H1 (cell line): ENCODE data around the gene AGO3. TPM values are rescaled to one million over a fixed set of nuclear protein-coding genes. Genes with fewer than 3 reads are reported as not detected.

Experiments used
- CTCF ChIA-PET: fragments of 300-600 bp; sonication (Branson Sonifier 250); formaldehyde crosslinking; loops from one replicate; lab custom pipeline; 2021; ENCODE audit not compliant: partially characterized antibody; lab: Charles Lee
- POLR2A ChIA-PET: fragments of 300-600 bp; sonication (Branson Sonifier 250); formaldehyde crosslinking; loops from one replicate; lab custom pipeline; 2021; ENCODE audit warnings: inconsistent platforms; ENCODE audit not compliant: partially characterized antibody; lab: Charles Lee
- DNase-seq, 2 experiments: peaks; one replicate each; pipeline versions ENCODE4 v3.0.0 to v3.0.0-alpha.2; 2010 to 2022; ENCODE audit warnings: low spot score in 2 of 2, low read depth in 1 of 2, mixed read lengths in 1 of 2
- FAIRE-seq: peaks from 2 replicates; lab custom pipeline; 2011; peaks lifted over from hg19 to GRCh38; lab: Jason Lieb, UNC
- H2AFZ ChIP-seq: 2 replicates; pipeline ENCODE4 v1.8.1; 2012; ENCODE audit warnings: low read length, inconsistent platforms
- H2AK5ac ChIP-seq: 2 replicates; pipeline ENCODE4 v1.6.1; 2013; ENCODE audit warnings: low read depth, low read length
- H2BK120ac ChIP-seq: replicated peaks from 2 replicates; pipeline ENCODE3; 2013; ENCODE audit warnings: low read depth, low read length, inconsistent platforms
- H2BK12ac ChIP-seq: 2 replicates; pipeline ENCODE4 v1.6.1; 2013; ENCODE audit warnings: low read depth, low read length
- H2BK15ac ChIP-seq: 2 replicates; pipeline ENCODE4 v1.6.1; 2013; ENCODE audit warnings: low read length
- H2BK20ac ChIP-seq: 2 replicates; pipeline ENCODE4 v1.6.1; 2013; ENCODE audit warnings: low read length
- H2BK5ac ChIP-seq: 2 replicates; pipeline ENCODE4 v1.6.1; 2013; ENCODE audit warnings: low read depth, low read length
- H3K14ac ChIP-seq: 2 replicates; pipeline ENCODE4 v1.6.1; 2013; ENCODE audit warnings: inconsistent platforms; ENCODE audit not compliant: insufficient read length
- H3K18ac ChIP-seq: 2 replicates; pipeline ENCODE4 v1.6.1; 2013; ENCODE audit warnings: low read length; ENCODE audit errors: extremely low read depth
- H3K23ac ChIP-seq: 2 replicates; pipeline ENCODE4 v1.6.1; 2013; ENCODE audit warnings: inconsistent platforms; ENCODE audit not compliant: insufficient read length
- H3K23me2 ChIP-seq: 2 replicates; pipeline ENCODE4 v1.6.1; 2013; ENCODE audit warnings: low read depth, low read length
- H3K27ac ChIP-seq: 2 replicates; pipeline ENCODE4 v1.6.1; 2011; ENCODE audit warnings: low read depth, low read length, inconsistent platforms
- H3K27me3 ChIP-seq, 4 experiments: replicated peaks in 1 of 4; 1 replicate in 1 of 4; 2 replicates in 3 of 4; pipeline versions ENCODE4 v1.6.1 to v1.8.1; 2011 to 2013; ENCODE audit warnings: low read length in 3 of 4, mild to moderate bottlenecking in 3 of 4, inconsistent platforms in 2 of 4, mixed read lengths in 2 of 4, moderate library complexity in 1 of 4; ENCODE audit not compliant: control insufficient read depth in 3 of 4, insufficient read depth in 3 of 4; ENCODE audit errors: extremely low read depth in 1 of 4
- H3K36me3 ChIP-seq, 4 experiments: 2 replicates each; pipeline versions ENCODE4 v1.6.1 to v1.8.1; 2011 to 2013; ENCODE audit warnings: mild to moderate bottlenecking in 4 of 4, low read length in 3 of 4, moderate library complexity in 2 of 4, control low read depth in 1 of 4, inconsistent platforms in 1 of 4; ENCODE audit not compliant: insufficient read depth in 4 of 4, control insufficient read depth in 2 of 4
- H3K4ac ChIP-seq: replicated peaks from 2 replicates; pipeline ENCODE3; 2013; ENCODE audit warnings: low read length, low read depth, mixed read lengths, inconsistent platforms; ENCODE audit not compliant: insufficient read length
- H3K4me1 ChIP-seq, 4 experiments: replicated peaks in 1 of 4; 1 replicate in 1 of 4; 2 replicates in 3 of 4; pipeline versions ENCODE4 v1.6.1 to v1.8.1; 2011 to 2013; ENCODE audit warnings: low read length in 3 of 4, inconsistent platforms in 2 of 4, mixed read lengths in 1 of 4; ENCODE audit not compliant: insufficient read depth in 4 of 4, control insufficient read depth in 3 of 4
- H3K4me2 ChIP-seq, 2 experiments: 2 replicates each; pipeline versions ENCODE4 v1.6.1 to v1.8.1; 2011 to 2013; ENCODE audit warnings: low read depth in 2 of 2, low read length in 2 of 2, control low read depth in 1 of 2, inconsistent platforms in 1 of 2, mild to moderate bottlenecking in 1 of 2; ENCODE audit not compliant: insufficient read depth in 1 of 2
- H3K4me3 ChIP-seq, 4 experiments: fragments of 200-600, 300-600 bp in 1 of 4; sonication (generic), shearing (Covaris generic), sonication (Bioruptor Twin) in 1 of 4; 2 replicates each; pipeline versions ENCODE4 v1.5.1 to v1.8.1; 2011 to 2016; ENCODE audit warnings: low read length in 4 of 4, low read depth in 3 of 4, control low read depth in 2 of 4, inconsistent platforms in 2 of 4, mild to moderate bottlenecking in 2 of 4, mixed read lengths in 1 of 4, moderate library complexity in 1 of 4; ENCODE audit not compliant: insufficient read depth in 2 of 4; ENCODE audit errors: extremely low read depth in 1 of 4
- H3K56ac ChIP-seq: replicated peaks from 2 replicates; pipeline ENCODE3; 2013; ENCODE audit warnings: low read depth, mild to moderate bottlenecking, mixed read lengths, low read length, inconsistent platforms; ENCODE audit not compliant: insufficient read length
- H3K79me1 ChIP-seq: 2 replicates; pipeline ENCODE4 v1.6.1; 2013; ENCODE audit warnings: low read depth, low read length, control low read depth
- H3K79me2 ChIP-seq, 2 experiments: 2 replicates each; pipeline versions ENCODE4 v1.6.1 to v1.8.1; 2012 to 2013; ENCODE audit warnings: low read length in 2 of 2, mild to moderate bottlenecking in 2 of 2, inconsistent platforms in 1 of 2; ENCODE audit not compliant: insufficient read depth in 2 of 2, control insufficient read depth in 1 of 2
- H3K9ac ChIP-seq, 4 experiments: replicated peaks in 1 of 4; 1 replicate in 1 of 4; 2 replicates in 3 of 4; pipeline versions ENCODE4 v1.6.1 to v1.8.1; 2011 to 2013; ENCODE audit warnings: low read depth in 3 of 4, low read length in 3 of 4, control low read depth in 2 of 4, mild to moderate bottlenecking in 2 of 4, moderate library complexity in 2 of 4, inconsistent platforms in 1 of 4; ENCODE audit errors: extremely low read depth in 1 of 4
- H3K9me3 ChIP-seq, 2 experiments: 2 replicates each; pipeline versions ENCODE4 v1.6.1 to v1.8.1; 2012 to 2013; ENCODE audit warnings: mild to moderate bottlenecking in 2 of 2, moderate library complexity in 2 of 2, control low read depth in 1 of 2, inconsistent platforms in 1 of 2, low read depth in 1 of 2, low read length in 1 of 2, mixed read lengths in 1 of 2; ENCODE audit not compliant: insufficient read depth in 2 of 2
- H4K20me1 ChIP-seq, 2 experiments: replicated peaks in 1 of 2; 2 replicates each; pipeline versions ENCODE3 to v1.8.1; 2011 to 2013; ENCODE audit warnings: inconsistent platforms in 2 of 2, low read length in 2 of 2, mild to moderate bottlenecking in 1 of 2; ENCODE audit not compliant: insufficient read depth in 2 of 2, control insufficient read depth in 1 of 2
- H4K5ac ChIP-seq: 2 replicates; pipeline ENCODE4 v1.6.1; 2013; ENCODE audit warnings: low read length, low read depth, mixed read lengths, inconsistent platforms; ENCODE audit not compliant: insufficient read length
- H4K8ac ChIP-seq: 2 replicates; pipeline ENCODE4 v1.8.0; 2013; ENCODE audit warnings: mild to moderate bottlenecking, moderate library complexity, low read length, inconsistent platforms; ENCODE audit not compliant: insufficient read depth; ENCODE audit errors: extremely low read depth
- H4K91ac ChIP-seq: replicated peaks from 2 replicates; pipeline ENCODE3; 2013; ENCODE audit warnings: low read length, mixed read lengths, inconsistent platforms; ENCODE audit not compliant: insufficient read length
- ASH2L ChIP-seq: fragments of 200-600, 300-600 bp; sonication (generic); IDR thresholded peaks from one replicate; pipeline ENCODE4 v1.7.1; 2017; ENCODE audit warnings: low read length
- HDAC6 ChIP-seq: IDR thresholded peaks from one replicate; pipeline ENCODE4 v1.7.1; 2012; ENCODE audit warnings: low read depth, mild to moderate bottlenecking, inconsistent platforms, low read length, moderate library complexity
- SP1 ChIP-seq: IDR thresholded peaks from 2 replicates; pipeline ENCODE4 v1.6.1; 2011; ENCODE audit warnings: low read depth, low read length
- WGBS, 2 experiments: shearing (Covaris generic) in 1 of 2; methylation state at CpG; one replicate each; pipeline versions ENCODE4 v1.1.6 to v1.1.7; 2013 to 2015; ENCODE audit warnings: low lambda C conversion rate in 2 of 2, mixed read lengths in 2 of 2, inconsistent platforms in 1 of 2, low coverage in 1 of 2, missing lambda C conversion rate in 1 of 2; ENCODE audit not compliant: insufficient replicate concordance in 2 of 2, insufficient coverage in 1 of 2, insufficient read length in 1 of 2; ENCODE audit errors: extremely low coverage in 1 of 2, missing lambda C conversion rate in 1 of 2; 5-methylcytosine and 5-hydroxymethylcytosine counted together
- polyA plus RNA-seq, 7 experiments: library from polyadenylated mRNA; depleted of rRNA in 3 of 7; stranded (reverse) in 5 of 7; unstranded in 2 of 7; fragments of >200 nt in 5 of 7; fragments of 200-250 nt in 2 of 7; gene quantifications; 1 replicate in 5 of 7; 2 replicates in 1 of 7; 4 replicates in 1 of 7; pipeline versions ENCODE4 v1.2.1 to v1.2.3, GENCODE V29; 2011 to 2013; ENCODE audit warnings: missing spikeins in 2 of 7, mixed read lengths in 2 of 7
- total RNA-seq: library from RNA; stranded (reverse); fragmentation: NEBNext Ultra II Directional; extraction: Animal tissue kit (Norgen Biotek cat#: 25700); gene quantifications from 2 replicates; pipeline ENCODE4 v1.2.1, GENCODE V29; 2021
- TF ChIP-seq, protein P1 (sequence below): IDR thresholded peaks from 2 replicates; pipeline ENCODE4 v1.6.1; 2012; ENCODE audit warnings: inconsistent platforms
- TF ChIP-seq, protein P2 (sequence below): IDR thresholded peaks from 2 replicates; pipeline ENCODE4 v1.6.1; 2012; ENCODE audit warnings: low read length, inconsistent platforms

The AGO3 gene
- total and polyA plus RNA-seq, 2 of the 8 experiments (the other 6 are each of a cell fraction or from before 2014, with no cell fraction given), result 10.7 to 26.4 TPM

DNA sequence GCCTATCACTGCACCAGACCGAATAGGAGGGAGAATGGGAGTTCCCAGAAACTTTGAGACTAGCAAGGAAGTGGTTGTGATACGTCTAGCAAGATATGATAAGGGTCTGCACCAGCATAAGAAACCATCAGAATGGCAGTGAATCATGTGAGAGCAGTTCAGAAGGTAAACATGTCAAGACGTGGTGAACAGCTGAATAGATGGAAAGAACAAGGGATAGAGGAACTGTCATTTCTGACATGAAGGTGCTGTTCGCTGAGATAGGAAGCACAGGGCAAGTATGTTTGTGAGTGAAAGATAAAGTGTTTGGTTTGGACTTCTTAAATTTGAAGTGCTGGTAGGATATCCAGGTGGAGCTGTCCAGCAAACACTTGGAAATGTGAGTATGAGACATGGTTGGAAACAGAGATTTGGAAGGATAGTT lies 49.0 kb upstream of the AGO3 start:
- Histone ChIP-seq H3K4me3 (no peak overlapping the region), H3K18ac (no peak overlapping the region), H4K91ac (no peak overlapping the region), H2BK120ac (no peak overlapping the region), H3K79me1 (peaks cover 4% of the 10 kb centered on the region), H3K23me2 (peaks cover 9% of the 10 kb centered on the region), H2BK20ac (no peak overlapping the region), H3K27me3 (peaks cover 0 to 5% (median 2%) of the 10 kb centered on the region in 4 experiments; a peak in 2 of 7 replicates), H3K27ac (no peak overlapping the region), H3K14ac (no peak overlapping the region), H2AK5ac (no peak overlapping the region), H3K4me1 (peaks cover 9 to 23% (median 22%) of the 10 kb centered on the region in 4 experiments), H4K5ac (no peak overlapping the region), H3K4me2 (no peak overlapping the region; a peak in 1 of 4 replicates), H4K20me1 (peaks cover 3 to 11% of the 10 kb centered on the region in 2 experiments), H2BK15ac (no peak overlapping the region)
- 82% methylated on average over 4 of the region's 4 CpGs; no CpG with 5 or more reads in 1 of the 2 experiments for WGBS, 2 experiments
- DNase-seq (no peak), FAIRE-seq (no peak)
- CTCF ChIA-PET, result interaction anchor here (0.9 to 3.4 kb wide), 9 partner anchors 9 to 155 kb away, joined by 3 to 22 read pairs (median 9); no protein-coding TSS in a partner anchor
- TF ChIP-seq SP1 (no peak), HDAC6 (no peak), ASH2L (no peak)
- TF ChIP-seq, protein P1, sequence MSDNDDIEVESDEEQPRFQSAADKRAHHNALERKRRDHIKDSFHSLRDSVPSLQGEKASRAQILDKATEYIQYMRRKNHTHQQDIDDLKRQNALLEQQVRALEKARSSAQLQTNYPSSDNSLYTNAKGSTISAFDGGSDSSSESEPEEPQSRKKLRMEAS, result no peak
- TF ChIP-seq, protein P2, sequence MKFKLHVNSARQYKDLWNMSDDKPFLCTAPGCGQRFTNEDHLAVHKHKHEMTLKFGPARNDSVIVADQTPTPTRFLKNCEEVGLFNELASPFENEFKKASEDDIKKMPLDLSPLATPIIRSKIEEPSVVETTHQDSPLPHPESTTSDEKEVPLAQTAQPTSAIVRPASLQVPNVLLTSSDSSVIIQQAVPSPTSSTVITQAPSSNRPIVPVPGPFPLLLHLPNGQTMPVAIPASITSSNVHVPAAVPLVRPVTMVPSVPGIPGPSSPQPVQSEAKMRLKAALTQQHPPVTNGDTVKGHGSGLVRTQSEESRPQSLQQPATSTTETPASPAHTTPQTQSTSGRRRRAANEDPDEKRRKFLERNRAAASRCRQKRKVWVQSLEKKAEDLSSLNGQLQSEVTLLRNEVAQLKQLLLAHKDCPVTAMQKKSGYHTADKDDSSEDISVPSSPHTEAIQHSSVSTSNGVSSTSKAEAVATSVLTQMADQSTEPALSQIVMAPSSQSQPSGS, result no peak
- TF ChIP-seq, all 59 proteins: peak for 0
- H3K23ac ChIP-seq, result no peak overlapping the region
- no peak overlapping the region for H3K4ac ChIP-seq
- H3K36me3 ChIP-seq, result no peaks in the 10 kb centered on the region
- no peak overlapping the region for H3K56ac ChIP-seq
- H2AFZ ChIP-seq, result no peak overlapping the region
- H3K9ac ChIP-seq, result no peak overlapping the region
- H2BK12ac ChIP-seq, result no peak overlapping the region
- no peak overlapping the region for H4K8ac ChIP-seq
- POLR2A ChIA-PET, result interaction anchor here (3.2 kb wide), 1 partner anchor 49 kb away, joined by 19 read pairs; the partner anchor contains the start of gene AGO3
- no peaks in the 10 kb centered on the region for H3K9me3 ChIP-seq
- H2BK5ac ChIP-seq, result no peak overlapping the region
- peaks cover 8 to 29% of the 10 kb centered on the region in 2 experiments for H3K79me2 ChIP-seq
